Activated T-cell treated with anti-CD3 and anti-CD28 coated beads, Interleukin-2, amount 50 U/mL, for 24 hours (primary cell): ENCODE measurements around the gene ARHGAP23.

Experiments used
- DNase-seq: peaks from one replicate; pipeline ENCODE4 v3.0.0-alpha.2; 2020
- H3K27ac Mint-ChIP-seq: 2 replicates; pipeline ENCODE4 v1.8.0; 2020; ENCODE audit warnings: mild to moderate bottlenecking, mixed read lengths
- H3K27me3 Mint-ChIP-seq: 2 replicates; pipeline ENCODE4 v1.8.0; 2020; ENCODE audit warnings: mixed read lengths
- H3K36me3 Mint-ChIP-seq: 2 replicates; pipeline ENCODE4 v1.8.0; 2020; ENCODE audit warnings: low read depth, mixed read lengths
- H3K4me1 Mint-ChIP-seq: 2 replicates; pipeline ENCODE4 v1.8.0; 2020; ENCODE audit warnings: low read depth, mixed read lengths
- H3K4me3 Mint-ChIP-seq: 2 replicates; pipeline ENCODE4 v1.8.0; 2020; ENCODE audit warnings: mild to moderate bottlenecking, moderate library complexity, mixed read lengths
- H3K9me3 Mint-ChIP-seq: 2 replicates; pipeline ENCODE4 v1.8.0; 2020; ENCODE audit warnings: mixed read lengths

The ARHGAP23 gene, protein sequence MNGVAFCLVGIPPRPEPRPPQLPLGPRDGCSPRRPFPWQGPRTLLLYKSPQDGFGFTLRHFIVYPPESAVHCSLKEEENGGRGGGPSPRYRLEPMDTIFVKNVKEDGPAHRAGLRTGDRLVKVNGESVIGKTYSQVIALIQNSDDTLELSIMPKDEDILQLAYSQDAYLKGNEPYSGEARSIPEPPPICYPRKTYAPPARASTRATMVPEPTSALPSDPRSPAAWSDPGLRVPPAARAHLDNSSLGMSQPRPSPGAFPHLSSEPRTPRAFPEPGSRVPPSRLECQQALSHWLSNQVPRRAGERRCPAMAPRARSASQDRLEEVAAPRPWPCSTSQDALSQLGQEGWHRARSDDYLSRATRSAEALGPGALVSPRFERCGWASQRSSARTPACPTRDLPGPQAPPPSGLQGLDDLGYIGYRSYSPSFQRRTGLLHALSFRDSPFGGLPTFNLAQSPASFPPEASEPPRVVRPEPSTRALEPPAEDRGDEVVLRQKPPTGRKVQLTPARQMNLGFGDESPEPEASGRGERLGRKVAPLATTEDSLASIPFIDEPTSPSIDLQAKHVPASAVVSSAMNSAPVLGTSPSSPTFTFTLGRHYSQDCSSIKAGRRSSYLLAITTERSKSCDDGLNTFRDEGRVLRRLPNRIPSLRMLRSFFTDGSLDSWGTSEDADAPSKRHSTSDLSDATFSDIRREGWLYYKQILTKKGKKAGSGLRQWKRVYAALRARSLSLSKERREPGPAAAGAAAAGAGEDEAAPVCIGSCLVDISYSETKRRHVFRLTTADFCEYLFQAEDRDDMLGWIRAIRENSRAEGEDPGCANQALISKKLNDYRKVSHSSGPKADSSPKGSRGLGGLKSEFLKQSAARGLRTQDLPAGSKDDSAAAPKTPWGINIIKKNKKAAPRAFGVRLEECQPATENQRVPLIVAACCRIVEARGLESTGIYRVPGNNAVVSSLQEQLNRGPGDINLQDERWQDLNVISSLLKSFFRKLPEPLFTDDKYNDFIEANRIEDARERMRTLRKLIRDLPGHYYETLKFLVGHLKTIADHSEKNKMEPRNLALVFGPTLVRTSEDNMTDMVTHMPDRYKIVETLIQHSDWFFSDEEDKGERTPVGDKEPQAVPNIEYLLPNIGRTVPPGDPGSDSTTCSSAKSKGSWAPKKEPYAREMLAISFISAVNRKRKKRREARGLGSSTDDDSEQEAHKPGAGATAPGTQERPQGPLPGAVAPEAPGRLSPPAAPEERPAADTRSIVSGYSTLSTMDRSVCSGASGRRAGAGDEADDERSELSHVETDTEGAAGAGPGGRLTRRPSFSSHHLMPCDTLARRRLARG (N-terminal part only)

DNA sequence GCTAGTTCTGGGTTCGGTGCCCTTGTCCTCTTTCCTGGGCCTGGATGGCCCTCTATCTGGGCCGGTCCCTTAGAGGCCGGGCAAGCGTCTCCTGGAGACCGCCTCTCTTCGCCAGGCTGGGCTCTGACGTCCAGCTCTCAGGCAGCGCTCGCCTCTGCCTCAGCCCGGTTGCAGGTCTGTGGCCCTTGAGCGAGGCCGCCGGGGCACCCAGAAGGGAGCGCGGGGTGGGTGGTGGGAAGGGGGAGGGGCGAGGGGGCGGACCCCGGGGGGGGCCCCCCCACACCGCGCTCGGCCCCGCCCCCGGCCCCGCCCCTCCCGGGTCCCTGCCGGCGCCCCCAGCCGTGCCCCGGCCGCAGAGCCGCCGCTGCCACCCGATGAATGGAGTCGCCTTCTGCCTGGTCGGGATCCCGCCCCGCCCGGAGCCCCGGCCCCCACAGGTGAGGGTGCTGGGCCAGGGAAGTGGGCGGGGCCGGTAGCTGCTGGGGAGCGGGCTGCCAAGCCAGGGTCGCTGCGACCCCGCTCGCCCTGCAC is at the start of gene ARHGAP23:
Gene ARHGAP23 (plus strand): TSS at position 353 of the 531 bp plus-strand sequence. CDS start 22 bp downstream, at position 375.
- Mint-ChIP-seq H3K27me3 (peaks cover 44% of the 10 kb centered on the region), H3K9me3 (no peaks in the 10 kb centered on the region), H3K4me1 (peaks cover 13% of the 10 kb centered on the region), H3K27ac (peak within 1 kb of the TSS; percentile 20), H3K4me3 (peak within 1 kb of the TSS; percentile 67), H3K36me3 (no peaks in the 10 kb centered on the region)
- DNase-seq: peak; percentile 57

DNA sequence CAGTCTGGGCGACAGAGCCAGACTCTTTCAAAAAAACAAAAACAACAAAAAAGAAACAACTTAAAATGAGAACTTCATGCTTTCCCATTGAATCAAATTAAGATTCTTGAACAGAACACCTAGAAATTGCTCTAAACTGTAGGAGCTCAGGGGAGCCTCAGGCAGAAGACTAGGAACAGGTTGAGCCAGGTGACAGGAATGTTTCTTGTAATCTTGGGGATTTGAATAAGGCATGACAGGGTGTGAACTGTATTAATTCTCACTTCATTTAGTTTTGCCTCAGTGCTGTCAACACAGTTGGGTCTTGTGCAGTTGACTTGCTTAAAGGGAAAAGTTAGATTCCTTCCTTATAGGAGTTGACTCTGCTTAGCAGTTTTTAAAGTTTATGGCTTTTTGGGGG is 48.8 kb upstream of the ARHGAP23 start:
- Mint-ChIP-seq H3K27me3 (no peaks in the 10 kb centered on the region), H3K4me3 (no peak overlapping the region), H3K9me3 (no peaks in the 10 kb centered on the region), H3K4me1 (no peaks in the 10 kb centered on the region), H3K27ac (no peak overlapping the region), H3K36me3 (peaks cover 54% of the 10 kb centered on the region)
- no peak for DNase-seq

DNA sequence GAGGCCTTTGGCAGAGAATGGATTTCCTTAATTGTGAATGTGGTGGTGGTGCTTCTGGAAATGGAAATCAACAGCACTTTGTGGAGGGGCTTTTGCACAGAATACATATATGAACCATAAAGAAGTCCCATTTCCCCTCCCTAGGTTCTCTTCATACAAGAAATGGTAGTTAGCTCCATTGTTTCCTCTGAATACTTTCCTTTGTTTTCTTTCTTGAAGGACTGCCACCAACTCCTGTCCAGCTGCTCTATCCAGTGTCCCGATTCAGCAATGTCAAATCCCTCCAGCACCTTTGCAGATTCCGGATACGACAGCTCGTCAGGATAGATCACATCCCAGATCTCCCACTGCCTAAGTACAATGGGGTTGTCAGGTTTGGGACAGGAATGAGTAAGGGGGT is 33.2 kb upstream of the ARHGAP23 start:
- peaks cover 57% of the 10 kb centered on the region for H3K36me3 Mint-ChIP-seq
- no peak overlapping the region for H3K27ac Mint-ChIP-seq
- H3K4me3 Mint-ChIP-seq: no peak overlapping the region
- H3K27me3 Mint-ChIP-seq: no peaks in the 10 kb centered on the region
- no peaks in the 10 kb centered on the region for H3K4me1 Mint-ChIP-seq
- H3K9me3 Mint-ChIP-seq: no peaks in the 10 kb centered on the region
- no peak for DNase-seq

DNA sequence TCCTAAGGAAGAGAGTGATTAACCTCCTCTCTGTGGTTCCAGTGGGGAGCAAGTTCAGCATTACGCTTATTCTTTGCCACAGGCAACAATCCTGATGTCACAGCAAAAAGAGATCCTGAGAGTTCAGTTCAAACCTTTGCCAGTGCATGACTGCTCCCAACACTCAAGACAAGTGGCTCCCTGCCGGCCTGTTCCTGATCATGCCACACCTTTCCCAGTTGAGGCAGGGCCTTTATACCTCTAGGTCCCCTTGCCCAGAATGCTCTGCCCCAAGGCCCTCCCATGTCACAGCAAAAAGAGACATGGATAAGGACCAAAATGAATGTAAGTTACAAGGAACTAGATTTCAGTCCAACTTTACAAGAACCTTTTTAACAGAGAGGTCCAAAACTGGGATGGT is 31.0 kb upstream of the ARHGAP23 start:
- Mint-ChIP-seq H3K4me3 (no peak overlapping the region), H3K27ac (no peak overlapping the region), H3K4me1 (no peaks in the 10 kb centered on the region)

DNA sequence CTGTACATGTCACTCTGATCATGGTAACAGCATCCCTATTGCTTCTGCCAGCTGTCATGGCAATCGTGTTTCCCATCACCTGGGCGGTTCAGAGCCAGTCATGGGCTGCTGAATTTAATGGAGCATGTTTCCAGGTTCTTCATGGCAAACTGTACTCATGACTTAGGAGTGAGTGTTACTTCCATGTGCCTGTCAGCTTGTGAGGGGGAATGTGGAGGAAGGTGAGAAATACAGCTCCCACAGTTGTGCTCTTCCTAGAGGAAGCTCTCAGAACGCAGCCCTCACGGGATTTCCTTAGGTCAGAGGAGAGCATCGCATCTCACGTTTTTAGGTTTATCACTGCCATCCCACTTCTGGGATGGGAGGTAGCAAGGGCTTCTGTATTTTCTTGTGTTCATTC is 28.0 kb upstream of the ARHGAP23 start:
- DNase-seq: no peak
- H3K9me3 Mint-ChIP-seq: no peaks in the 10 kb centered on the region
- no peak overlapping the region for H3K27ac Mint-ChIP-seq
- no peaks in the 10 kb centered on the region for H3K4me1 Mint-ChIP-seq
- H3K27me3 Mint-ChIP-seq: no peaks in the 10 kb centered on the region
- H3K36me3 Mint-ChIP-seq: peaks cover 60% of the 10 kb centered on the region
- H3K4me3 Mint-ChIP-seq: no peak overlapping the region

More for the DNA sequence above, 31.0 kb upstream of the ARHGAP23 start:
- H3K9me3 Mint-ChIP-seq: no peaks in the 10 kb centered on the region
- no peak for DNase-seq
- no peaks in the 10 kb centered on the region for H3K27me3 Mint-ChIP-seq
- peaks cover 69% of the 10 kb centered on the region for H3K36me3 Mint-ChIP-seq

DNA sequence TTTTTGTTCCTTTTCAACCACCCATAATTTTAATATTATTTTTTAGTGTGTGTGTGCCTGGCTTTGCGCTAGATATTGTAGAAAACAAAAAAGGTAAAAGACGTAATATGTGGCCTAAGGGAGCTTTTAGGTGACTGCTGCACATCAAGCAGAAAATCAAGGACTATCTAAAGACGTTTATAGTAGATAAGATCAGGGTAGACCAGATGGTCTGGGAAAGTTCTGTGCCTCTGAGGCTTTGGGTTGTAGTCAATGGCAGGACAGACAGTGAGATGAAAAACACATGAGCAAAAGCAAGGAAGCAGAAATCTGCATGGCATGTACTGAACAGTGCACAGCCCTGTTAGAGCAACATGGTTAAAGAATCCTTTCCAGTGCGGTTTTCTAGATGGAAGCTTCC is 26.8 kb upstream of the ARHGAP23 start:
- Mint-ChIP-seq H3K4me3 (no peak overlapping the region), H3K4me1 (no peaks in the 10 kb centered on the region), H3K27me3 (no peaks in the 10 kb centered on the region), H3K9me3 (no peaks in the 10 kb centered on the region), H3K27ac (no peak overlapping the region), H3K36me3 (peaks cover 48% of the 10 kb centered on the region)
- DNase-seq: no peak

DNA sequence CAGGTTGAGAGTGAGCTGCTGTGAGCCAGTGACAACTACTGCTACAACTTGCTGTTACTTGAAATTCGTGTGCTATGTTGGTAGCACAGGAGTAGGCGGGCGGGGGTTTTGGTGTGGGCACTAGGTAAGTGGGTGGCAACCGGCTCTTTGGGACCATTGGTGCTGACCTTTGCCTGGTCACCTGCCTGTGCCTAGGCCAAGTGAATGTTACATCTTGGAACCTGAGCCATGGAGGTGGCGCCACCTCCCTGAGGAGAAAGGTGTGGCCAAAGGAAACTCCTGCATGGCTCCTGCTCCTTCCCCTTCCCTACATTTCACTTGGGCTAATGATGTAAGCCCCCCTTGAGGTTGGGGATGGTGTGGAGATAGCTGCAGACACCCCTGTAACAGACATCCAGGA is 25.4 kb upstream of the ARHGAP23 start:
- peaks cover 35% of the 10 kb centered on the region for H3K36me3 Mint-ChIP-seq
- no peak overlapping the region for H3K4me3 Mint-ChIP-seq
- no peaks in the 10 kb centered on the region for H3K27me3 Mint-ChIP-seq
- no peaks in the 10 kb centered on the region for H3K4me1 Mint-ChIP-seq
- DNase-seq: no peak
- H3K27ac Mint-ChIP-seq: no peak overlapping the region
- no peaks in the 10 kb centered on the region for H3K9me3 Mint-ChIP-seq

DNA sequence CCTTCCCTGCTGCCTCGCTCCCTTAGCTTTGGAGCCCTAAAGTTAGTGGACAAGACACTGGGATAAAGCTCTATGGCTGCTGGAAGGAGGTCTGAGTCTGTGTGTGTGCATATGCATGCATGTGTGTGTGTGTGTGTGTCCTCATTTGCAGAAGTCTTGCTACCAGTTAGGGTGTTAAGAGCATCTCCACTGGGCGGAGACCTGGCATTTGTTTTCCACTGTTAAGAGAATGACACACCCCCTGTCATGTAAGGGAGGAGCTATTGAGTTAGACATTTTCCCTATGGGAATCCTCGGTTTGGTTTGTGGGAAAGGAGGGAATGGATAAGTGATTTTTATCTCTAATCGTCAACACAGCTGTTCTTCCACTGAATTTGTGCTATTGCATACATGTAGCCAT is 24.8 kb upstream of the ARHGAP23 start:
- no peak overlapping the region for H3K27ac Mint-ChIP-seq
- peaks cover 32% of the 10 kb centered on the region for H3K36me3 Mint-ChIP-seq
- no peaks in the 10 kb centered on the region for H3K27me3 Mint-ChIP-seq
- no peaks in the 10 kb centered on the region for H3K4me1 Mint-ChIP-seq
- no peaks in the 10 kb centered on the region for H3K9me3 Mint-ChIP-seq
- no peak for DNase-seq
- no peak overlapping the region for H3K4me3 Mint-ChIP-seq

DNA sequence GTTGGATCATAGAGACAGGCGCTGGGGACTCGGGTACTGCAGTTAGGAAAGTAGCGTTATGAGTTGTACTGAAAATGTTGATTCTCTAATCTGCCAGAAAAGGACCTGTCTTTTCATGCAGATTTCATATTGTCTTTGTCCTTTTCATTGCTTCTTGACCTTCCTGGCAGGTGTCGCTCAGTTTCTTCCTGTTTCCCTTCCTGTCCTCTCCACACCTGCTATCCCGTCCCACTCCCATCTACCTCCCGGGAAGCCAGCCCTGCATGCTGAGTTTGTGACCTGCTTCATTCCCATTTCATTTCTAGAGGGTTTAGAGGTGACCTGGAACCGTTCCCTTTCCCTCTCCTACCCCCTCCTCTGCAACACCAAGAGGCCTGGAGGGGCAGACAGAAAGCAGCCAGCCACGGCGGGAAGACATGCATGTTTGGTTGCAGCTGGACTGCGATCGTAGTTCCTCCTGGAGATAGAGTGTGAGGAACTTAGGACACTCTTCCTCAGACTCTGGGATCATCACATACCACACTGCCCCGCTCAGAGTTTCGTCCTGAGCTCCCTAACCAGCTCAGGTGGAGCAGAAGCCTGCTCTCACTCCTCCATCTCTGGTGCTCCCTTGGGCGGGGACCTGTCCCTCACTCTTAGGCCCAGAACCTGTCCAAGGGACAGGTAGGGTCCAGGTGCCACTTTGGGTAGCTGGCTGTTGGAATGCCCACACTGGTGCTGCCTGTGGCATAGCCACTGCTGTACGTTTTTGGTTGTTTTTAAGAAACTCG is 23.9 kb upstream of the ARHGAP23 start:
- peaks cover 26% of the 10 kb centered on the region for H3K36me3 Mint-ChIP-seq
- H3K4me1 Mint-ChIP-seq: no peaks in the 10 kb centered on the region
- H3K4me3 Mint-ChIP-seq: no peak overlapping the region

DNA sequence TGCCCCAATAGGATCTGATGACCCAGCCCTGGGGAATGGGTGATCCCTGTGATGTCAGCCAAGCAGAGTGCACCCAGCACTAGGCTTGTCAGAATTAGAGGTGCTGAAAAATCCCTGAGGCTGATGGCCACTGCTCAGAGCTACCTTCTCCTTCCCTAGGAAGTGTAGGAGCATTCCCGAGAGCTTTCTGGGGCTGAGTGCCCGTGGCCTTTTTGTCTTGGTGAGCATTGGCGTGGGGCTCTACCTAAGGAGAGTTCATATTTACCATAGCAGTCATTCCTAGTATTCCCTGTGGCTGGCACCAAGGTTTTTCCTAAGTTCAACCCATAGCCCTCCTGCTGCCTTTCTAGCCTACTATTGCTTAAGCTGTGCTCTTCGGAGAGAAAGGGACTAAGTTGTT is 22.6 kb upstream of the ARHGAP23 start:
- Mint-ChIP-seq H3K9me3 (no peaks in the 10 kb centered on the region), H3K36me3 (peaks cover 13% of the 10 kb centered on the region), H3K27ac (no peak overlapping the region), H3K4me3 (no peak overlapping the region), H3K27me3 (no peaks in the 10 kb centered on the region), H3K4me1 (no peaks in the 10 kb centered on the region)
- no peak for DNase-seq

More for the DNA sequence above, 23.9 kb upstream of the ARHGAP23 start:
- Mint-ChIP-seq H3K27ac (peak overlapping the region; percentile 5), H3K9me3 (no peaks in the 10 kb centered on the region), H3K27me3 (no peaks in the 10 kb centered on the region)
- DNase-seq: no peak

DNA sequence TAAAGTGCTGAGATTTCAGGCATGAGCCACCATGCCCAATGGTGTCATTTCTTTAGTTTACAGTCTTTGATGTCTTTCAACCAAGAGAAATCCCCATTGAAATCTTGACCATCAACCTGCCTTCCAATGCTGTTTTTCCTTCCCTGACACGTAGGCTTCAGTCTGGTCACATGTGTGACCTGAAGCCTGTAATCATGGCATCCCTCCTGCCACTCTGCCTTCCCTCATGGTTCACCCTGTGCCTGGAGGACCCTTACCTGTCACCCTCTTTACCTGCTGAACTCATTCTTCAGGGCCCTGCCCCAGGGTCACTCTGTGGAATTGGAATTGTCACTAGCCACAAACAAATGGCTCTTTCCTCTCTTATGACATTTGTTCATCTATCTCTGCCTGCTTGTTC is 18.1 kb upstream of the ARHGAP23 start:
- Mint-ChIP-seq H3K36me3 (no peaks in the 10 kb centered on the region), H3K4me3 (no peak overlapping the region), H3K9me3 (no peaks in the 10 kb centered on the region), H3K4me1 (peaks cover 6% of the 10 kb centered on the region), H3K27me3 (no peaks in the 10 kb centered on the region), H3K27ac (no peak overlapping the region)
- DNase-seq: no peak

DNA sequence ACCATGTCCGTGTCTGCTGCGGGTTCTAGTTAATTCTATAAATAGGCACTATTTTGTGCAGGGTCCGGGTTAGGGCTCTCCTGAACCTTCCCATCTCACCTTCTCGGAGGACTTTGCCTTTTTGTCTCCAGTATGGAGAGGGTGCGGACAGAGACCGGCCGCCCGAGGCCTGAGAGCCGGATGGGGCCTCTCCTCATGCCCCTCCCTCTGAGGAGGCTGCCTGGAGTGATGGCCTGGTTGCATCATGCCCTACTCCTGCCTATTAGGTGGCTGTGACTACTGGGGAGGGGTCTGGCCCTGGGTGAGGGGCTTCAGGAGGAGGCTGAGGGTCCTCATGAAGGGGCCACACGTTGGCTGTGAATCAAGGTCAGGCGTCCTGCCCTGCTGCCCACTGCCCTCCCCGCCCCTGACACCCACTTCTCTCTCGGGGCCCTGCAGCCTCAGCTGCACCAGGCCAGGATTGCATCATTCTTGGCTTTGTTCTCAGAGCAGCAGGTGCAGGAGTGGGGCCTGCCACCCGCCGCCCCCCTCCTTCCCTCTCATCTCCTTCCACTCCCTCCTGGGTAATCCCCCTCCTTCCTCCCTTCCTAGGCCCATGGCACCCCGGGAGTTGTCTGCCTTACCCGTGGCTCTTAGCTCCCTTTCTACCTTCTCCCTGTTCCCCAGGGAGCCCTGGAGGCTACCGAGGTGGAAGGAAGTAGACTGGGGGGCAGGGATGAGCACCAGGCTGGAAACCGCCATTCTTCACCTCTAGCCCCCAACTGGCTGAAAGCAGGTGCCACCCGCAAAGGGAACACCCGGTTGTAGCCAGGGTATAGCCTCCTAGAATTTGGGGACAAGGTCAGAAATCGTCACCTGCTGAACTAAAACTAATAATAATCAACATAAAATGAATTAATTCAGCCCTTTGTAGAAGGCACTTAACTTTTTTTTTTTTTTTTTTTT is 12.7 kb upstream of the ARHGAP23 start:
- no peaks in the 10 kb centered on the region for H3K36me3 Mint-ChIP-seq
- peaks cover 41% of the 10 kb centered on the region for H3K27me3 Mint-ChIP-seq
- H3K9me3 Mint-ChIP-seq: no peaks in the 10 kb centered on the region
- peaks cover 9% of the 10 kb centered on the region for H3K4me1 Mint-ChIP-seq
- H3K4me3 Mint-ChIP-seq: peak overlapping the region; percentile 41
- peak overlapping the region; percentile 63 for H3K27ac Mint-ChIP-seq
- DNase-seq: peak; percentile 48

DNA sequence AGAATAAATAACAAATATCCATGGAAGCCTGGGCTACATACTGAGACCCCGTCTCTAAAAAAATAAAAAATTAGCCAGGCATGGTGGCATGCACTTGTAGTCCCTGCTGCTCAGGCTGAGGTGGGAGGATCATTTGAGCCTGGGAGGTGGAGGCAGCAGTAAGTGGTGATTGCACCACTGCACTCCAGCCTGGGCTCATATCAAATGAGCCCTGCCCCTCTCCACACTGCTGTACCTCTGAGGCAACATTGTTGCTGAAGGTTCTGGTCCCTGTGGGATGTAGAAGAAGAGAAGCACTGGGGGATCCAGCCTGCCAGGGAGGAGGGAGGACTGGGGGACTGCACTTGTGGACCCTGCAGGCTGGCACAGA is 11.4 kb upstream of the ARHGAP23 start:
- no peak overlapping the region for H3K27ac Mint-ChIP-seq
- H3K9me3 Mint-ChIP-seq: no peaks in the 10 kb centered on the region
- H3K27me3 Mint-ChIP-seq: peaks cover 54% of the 10 kb centered on the region
- no peak overlapping the region for H3K4me3 Mint-ChIP-seq
- peaks cover 9% of the 10 kb centered on the region for H3K4me1 Mint-ChIP-seq
- no peaks in the 10 kb centered on the region for H3K36me3 Mint-ChIP-seq
- DNase-seq: no peak
